MM.1S (cell line): ENCODE data around the gene ZNF507.

Experiments used
- EZH2 ChIP-seq: fragments of 300-600 bp; sonication (generic); optimal IDR thresholded peaks from 2 replicates; pipeline ENCODE3; 2017; ENCODE audit warnings: low read depth, mild to moderate bottlenecking, antibody characterized with exemption, low read length, mixed read lengths
- EZH2phosphoT487 ChIP-seq: fragments of 300-600 bp; sonication (generic); IDR thresholded peaks from 2 replicates; pipeline ENCODE4 v1.6.1; 2018; ENCODE audit warnings: antibody characterized with exemption, low read length
- TF ChIP-seq, protein P1 (sequence below): fragments of 300-600 bp; sonication (generic); IDR thresholded peaks from 2 replicates; pipeline ENCODE4 v1.5.1; 2016; ENCODE audit warnings: antibody characterized with exemption, low read length, mixed read lengths

DNA sequence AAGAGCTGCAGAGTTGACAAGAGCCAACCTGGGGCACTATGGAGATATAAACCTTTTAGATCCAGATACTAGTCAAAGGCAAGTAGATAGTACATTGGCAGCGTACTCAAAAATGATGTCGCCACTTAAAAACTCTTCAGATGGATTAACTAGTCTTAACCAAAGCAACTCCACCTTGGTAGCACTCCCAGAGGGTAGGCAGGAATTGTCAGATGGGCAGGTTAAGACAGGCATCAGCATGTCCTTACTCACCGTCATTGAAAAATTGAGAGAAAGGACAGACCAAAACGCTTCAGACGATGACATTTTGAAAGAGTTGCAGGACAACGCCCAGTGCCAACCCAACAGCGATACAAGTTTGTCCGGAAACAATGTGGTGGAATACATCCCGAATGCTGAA, 8.9 kb downstream of the ZNF507 start:
- TF ChIP-seq, protein P1, sequence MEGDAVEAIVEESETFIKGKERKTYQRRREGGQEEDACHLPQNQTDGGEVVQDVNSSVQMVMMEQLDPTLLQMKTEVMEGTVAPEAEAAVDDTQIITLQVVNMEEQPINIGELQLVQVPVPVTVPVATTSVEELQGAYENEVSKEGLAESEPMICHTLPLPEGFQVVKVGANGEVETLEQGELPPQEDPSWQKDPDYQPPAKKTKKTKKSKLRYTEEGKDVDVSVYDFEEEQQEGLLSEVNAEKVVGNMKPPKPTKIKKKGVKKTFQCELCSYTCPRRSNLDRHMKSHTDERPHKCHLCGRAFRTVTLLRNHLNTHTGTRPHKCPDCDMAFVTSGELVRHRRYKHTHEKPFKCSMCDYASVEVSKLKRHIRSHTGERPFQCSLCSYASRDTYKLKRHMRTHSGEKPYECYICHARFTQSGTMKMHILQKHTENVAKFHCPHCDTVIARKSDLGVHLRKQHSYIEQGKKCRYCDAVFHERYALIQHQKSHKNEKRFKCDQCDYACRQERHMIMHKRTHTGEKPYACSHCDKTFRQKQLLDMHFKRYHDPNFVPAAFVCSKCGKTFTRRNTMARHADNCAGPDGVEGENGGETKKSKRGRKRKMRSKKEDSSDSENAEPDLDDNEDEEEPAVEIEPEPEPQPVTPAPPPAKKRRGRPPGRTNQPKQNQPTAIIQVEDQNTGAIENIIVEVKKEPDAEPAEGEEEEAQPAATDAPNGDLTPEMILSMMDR: no peak
- TF ChIP-seq EZH2: no peak
- no peak for TF ChIP-seq EZH2phosphoT487
